Globus pallidus (tissue), 1 donor: ENCODE results near the gene DERL2.
A peak's percentile ranks its signal among the peaks of the same experiment; 100 is the strongest.

Experiments
- DNase-seq: peaks from one replicate; pipeline ENCODE4 v3.0.0-alpha.2; 2015; ENCODE audit warnings: low spot score

Gene DERL2

DNA sequence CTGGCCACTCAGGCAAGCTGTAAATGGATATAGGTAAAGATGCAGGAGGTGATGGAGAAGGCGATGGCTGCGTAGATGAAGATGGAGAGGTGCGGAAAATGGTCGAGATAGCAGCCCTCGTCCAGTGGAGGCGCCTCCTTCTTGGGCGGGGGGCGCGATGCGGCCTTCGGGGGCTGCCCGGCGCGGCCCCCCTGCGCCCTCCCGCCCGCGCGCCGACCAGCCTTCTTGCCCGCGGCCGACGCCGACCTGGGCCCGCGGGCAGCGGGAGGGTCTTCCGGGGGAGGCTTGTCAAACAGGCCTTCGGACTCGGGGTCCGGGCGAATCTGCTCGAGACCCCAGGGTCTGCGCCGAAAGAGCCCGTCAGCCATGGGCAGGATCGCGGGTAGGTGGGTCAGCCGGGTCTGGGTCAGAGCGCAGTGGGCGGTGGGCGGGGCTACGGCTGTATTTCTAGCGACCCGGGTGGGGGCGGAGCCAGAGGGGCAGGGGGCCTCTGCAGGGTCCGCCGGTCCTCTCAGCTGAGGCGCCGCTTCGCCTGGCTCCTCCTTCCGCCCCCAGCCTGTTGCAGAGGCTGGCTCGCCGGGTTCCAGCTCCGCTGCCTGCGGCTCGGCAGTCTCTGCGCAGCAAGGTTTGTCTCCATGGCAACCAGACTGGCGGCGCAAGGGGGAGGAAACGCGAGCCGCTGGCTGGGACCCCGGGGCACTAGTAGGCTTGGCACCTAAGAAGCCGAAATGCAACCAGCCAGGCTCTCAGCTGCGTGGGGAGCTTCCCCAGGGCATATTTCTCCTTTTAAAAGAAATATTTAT lies 14.8 kb upstream of the DERL2 start:
- peak; percentile 83 for DNase-seq

DNA sequence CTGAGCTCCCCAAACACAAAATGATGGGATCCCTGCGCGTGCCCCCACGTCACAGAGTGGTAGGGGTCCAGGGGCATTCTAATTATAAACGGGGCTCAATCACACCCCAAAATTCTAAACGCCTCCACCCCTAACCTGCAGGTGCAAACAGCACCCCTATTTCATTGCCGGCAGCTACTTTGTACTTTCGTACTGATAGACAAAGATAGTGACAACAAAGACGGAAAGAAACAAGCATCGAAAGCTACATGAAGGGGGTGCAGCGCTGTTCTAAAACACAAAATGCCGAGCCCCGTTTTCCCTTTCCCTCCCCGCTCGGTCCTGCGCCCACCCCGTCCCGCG lies 14.2 kb upstream of the DERL2 start:
- peak; percentile 7 for DNase-seq

DNA sequence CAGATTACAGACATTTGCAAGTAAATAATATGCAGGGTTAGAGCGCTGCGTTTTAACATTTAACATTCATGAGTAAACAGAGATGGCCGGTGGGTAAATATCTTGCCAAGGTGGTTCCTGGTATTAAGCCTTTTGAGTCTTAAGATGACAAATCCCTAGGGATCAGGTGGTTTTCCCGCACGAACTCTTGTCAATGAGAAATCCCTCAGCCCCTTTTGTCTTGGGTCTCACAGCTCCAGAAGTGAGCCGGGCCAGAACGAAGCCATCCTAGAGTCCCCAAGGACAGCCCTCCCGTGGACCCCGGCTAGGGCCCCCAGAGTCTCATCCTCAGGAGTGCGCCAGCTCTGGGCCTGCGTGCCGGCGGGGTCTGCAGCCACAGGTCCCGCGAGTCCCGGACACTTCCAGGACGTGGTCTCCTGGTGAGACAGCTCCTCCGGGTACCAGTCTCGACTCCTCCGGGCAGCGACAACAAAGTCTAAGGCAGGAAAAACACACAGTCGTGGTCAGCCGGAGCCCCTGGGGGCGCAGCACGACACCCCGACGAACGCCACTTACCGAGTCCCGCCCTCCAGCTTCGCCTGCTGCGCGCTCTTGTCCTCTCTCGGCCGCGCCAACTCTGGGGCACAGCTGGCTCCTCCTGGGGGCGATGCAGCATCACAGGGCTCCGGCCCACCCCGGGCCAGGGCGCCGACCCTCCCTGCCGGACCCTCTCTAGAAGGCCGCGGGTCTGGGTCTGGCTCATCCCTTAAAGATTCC lies 13.7 kb upstream of the DERL2 start:
- DNase-seq: peak; percentile 27

DNA sequence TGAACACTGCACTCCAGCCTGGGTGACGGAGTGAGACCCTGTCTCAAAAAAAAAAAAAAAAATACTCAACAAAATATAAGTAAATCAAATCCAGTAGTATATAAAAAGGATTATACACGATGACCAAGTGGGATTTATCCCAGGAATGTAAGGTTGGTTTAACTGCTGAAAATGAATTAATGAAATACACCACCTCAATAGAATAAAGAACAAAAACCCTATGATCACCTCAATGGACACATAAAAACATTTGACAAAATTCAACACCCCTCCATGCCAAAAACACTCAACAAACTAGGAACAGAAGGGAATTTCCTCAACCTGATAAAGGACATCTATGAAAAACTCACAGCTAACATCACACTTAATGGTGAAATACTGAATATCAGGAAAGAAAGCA lies 7.0 kb upstream of the DERL2 start:
- DNase-seq: no peak

DNA sequence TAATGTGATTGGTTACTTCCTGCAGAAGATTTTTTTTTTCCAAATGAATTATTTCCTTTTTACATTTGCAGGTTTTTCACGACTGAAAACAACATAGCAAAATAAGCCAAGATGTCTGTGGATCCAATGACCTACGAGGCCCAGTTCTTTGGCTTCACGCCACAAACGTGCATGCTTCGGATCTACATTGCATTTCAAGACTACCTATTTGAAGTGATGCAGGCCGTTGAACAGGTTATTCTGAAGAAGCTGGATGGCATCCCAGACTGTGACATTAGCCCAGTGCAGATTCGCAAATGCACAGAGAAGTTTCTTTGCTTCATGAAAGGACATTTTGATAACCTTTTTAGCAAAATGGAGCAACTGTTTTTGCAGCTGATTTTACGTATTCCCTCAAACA lies 2.8 kb upstream of the DERL2 start:
- DNase-seq: no peak

DNA sequence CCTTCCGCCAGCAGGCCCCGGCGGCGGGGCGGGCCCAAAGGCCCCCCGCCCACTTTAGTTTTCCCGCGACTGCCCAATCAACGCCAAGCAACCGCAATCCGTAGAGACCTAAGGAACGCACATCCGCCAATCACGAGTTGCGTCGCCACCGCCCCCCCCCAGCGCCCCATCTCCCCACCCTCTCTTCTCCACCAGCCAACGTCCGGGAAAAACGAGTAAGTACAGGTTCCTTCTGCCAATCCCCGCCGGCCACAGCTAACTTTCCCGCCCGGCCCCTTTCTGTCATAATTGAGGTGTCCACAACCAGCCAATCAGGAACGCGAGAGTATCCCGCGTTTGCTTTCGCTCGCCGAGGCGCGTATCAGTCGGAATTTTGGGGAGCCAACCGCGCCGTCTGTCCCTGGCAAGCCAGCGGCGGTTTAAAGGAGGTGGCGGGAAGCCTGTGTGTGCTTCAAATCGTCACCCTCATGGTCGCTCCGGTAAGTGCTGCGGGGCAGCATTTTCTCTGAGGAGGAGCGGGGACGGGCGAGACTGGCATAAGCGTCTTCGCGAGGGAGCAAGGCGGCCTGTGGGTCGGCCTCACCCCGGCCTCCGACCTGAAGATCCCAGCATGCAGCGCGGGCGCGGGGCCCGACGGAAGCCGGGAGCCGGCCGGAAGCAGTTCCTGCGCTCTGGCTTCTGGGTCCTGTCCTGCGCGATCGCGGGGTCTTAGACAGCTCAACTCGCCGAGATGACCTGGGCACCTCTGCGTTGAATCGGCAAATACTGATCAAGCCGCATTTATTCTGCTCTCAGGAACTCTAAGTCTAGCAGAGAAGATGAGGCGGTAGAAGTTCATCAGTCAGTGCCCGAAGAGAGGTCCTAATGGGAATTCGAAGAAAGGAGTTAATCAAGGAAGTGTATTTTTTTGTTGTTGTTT lies 487 bp upstream of the DERL2 start, which contains the start of gene MIS12:
Gene MIS12, plus strand, starts transcription at position 361 of the 919 bp plus-strand sequence. CDS start 2,297 bp downstream, outside the sequence.
- peak; percentile 99 for DNase-seq

DNA sequence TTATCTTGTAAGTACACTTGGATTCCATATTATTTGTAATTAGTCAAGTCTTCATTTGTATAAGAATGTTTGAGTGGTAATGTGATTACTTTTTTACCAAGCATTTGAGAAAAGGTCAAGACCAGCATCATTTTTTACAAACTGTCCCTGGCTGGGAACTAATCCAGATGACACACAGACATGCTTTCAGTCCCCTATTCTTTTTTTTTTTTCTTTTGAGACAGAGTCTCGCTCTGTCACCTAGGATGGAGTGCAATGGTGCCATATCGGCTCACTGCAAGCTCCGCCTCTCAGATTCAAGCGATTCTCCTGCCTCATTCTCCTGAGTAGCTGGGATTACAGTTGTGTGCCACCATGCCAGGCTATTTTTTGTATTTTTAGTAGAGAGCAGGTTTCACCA lies 4.5 kb downstream of the DERL2 start:
- no peak for DNase-seq

DNA sequence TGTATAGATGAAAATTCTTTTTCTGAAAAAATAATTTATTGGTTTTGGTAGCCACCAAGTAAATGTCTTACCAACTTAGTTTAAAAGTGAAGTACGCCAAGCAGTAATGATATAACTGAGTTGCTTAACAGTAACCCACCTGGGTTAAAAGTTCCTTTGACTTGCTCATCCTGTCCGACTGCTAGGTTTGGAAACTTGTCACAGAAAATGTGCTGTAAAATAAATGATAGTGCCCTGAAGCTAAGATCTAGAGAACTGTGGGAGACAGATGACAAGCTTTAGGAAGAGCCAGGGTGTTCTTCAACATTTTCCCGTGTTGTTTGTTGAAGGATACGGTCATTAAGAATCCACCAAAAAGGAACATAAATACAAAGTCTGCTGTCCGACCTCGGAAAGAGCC lies 5.0 kb downstream of the DERL2 start:
- DNase-seq: no peak

DNA sequence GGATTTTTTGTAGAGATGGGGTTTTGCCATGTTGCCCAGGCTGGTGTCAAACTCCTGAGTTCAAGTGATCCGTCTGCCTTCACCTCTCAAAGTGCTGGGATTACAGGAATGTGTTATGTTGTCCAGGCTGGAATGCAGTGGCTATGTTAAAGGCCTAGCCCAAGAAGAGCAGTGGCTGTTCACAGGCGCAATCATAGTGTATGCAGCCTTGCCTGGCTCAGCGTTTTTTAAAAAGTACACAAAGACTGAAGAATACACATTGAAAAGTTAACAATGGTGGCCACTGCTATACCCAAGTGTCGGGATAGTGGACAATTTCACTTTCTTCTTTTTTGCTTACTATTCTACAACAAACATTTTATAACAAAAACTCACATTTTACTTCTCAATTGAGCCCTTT lies 7.0 kb downstream of the DERL2 start:
- DNase-seq: no peak

DNA sequence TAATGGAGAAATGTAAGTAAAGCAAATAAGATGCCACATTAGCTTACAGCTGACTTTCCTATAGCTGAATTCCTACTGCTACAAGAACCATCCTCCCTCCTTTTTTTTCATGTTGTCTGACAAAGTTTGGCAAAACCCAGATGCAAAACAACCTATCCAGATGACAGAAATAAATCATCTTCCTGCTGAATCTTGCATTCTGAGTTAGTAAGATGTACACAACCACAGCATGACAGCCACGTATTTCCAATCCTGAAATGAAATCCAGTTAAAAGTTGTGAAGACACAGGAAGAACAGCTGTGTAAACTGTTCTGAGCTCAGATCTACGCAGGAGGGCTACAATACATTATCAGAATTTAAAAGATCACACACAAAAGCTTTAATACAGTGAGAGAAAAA lies 12.1 kb downstream of the DERL2 start:
- no peak for DNase-seq

DNA sequence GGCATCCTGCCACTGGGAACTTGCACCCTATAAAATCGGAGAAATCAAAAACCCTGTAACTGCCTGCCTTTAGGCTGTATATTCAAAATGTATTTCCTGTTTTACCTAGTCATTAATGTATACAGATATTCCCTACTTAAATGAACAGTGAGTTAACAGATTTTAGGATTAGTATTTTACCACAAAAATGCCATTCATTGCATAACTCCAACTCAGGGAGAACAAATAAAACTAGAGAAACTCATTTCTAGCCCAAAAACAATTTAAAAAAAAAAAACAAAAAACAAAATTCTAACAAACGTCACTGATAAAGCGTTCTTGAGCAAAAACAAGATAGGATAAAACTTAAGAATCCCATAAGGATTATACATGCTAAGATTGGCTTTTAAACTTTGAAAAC lies 13.5 kb downstream of the DERL2 start:
- no peak for DNase-seq

DNA sequence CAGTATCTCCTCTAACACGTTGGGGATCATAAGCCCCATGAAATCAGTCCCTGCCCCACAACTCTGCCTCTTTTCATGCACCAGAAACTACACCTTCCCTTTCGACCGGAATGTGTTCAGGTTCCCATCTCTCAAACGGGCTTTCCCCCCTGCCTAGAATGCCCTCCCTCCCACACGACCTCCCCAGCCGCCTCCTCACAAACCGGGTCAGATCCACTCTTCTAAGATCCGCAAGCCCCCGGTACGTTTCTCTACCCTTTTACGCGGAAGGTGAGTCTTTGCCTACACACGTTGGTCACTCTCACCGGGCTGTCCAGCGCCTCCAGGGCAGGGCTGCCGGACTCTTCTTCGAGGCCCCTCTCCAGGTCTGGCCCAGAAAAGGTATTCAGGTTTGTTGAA lies 17.9 kb downstream of the DERL2 start:
- DNase-seq: no peak

DNA sequence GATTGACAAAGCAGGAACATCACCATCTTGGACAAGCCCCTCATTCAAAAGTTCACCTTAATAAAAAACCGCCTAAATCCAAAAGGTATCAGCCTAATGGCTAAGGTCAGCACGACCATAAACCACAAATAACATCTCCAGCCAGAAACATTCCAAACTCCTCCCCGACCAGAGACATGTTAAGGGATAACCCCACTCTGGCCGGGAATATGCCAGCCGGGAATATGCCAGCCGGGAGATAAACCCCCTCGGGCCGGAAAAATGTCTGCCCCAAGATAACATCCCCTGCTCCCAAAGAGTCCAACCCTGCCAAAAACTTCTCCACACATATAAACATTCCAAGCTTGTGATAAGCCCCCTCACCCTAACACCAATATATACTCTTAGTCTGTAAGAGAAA lies 18.6 kb downstream of the DERL2 start:
- DNase-seq: no peak

DNA sequence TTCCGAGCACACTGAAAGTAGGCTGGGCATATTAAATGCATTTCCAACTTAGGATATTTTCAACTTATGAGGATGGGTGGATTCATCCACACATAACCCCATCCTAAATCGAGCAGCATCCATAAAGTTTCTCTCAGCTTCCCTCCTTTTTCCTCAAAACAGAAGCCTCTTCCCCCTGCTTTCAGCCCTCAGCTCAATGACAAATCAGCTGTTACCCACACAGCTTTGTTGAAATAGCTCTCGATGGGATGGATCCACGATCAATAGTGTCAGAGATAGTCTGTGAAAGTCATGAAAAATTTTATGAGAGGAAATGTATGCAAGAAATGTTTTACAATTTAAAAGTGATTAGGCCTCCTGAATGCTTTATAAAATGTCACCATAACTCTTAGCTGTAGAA lies 19.7 kb downstream of the DERL2 start:
- DNase-seq: no peak

DNA sequence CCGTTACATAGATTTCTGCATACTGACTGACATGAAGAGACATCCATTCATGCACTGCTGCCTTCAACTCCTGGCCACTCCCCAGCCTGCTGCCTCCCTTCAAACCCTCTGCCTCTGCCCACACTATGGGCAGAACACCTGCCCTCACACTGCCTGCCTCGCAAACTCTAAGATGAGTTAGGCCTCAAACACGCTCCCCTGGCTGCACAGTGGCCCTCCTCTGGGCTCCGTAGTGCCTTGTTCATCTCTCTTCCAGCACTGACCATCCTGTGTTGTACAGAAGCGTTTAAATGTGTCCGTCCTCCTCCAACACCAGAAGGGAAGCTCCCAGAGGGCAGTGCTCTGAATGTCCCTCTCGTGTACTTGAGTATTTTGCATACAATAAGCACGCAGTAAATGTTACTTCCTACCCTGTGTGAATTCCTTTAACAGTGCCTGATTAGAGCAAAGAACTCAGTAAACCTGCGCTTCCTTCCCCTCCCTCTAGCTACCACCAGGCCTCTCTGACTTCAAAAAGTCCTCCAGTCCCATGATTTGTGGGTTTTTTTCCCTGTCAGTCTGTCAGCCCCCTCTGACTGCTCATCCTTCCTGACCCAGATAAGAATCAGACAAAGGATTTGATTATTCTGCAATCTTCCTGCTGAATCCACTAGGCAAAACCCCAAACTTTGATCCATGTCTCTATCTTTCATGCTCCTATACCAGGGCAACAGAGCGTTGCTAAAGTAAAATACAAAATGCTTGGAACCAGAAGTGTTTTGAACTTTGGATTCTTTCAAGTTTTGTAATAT lies 21.1 kb downstream of the DERL2 start:
- DNase-seq: no peak

DNA sequence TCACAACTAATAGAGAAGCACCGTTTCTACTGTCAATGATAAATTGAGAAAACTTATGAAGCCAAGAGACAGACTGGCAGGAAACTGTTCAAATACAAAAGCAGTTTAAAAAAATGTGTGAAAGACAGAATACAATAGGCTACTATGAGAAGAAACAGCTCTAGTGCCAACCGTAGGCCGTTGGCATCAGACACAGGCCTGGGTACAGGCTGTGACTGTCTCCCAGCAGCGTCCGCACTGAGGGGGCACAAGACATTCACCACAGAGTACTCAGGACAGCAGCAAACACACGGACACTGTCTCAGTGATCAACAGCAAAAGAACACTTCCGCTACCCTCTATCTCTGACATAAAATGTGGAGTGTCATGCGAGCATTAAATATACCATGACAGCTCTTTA lies 39.2 kb downstream of the DERL2 start:
- peak; percentile 96 for DNase-seq

DNA sequence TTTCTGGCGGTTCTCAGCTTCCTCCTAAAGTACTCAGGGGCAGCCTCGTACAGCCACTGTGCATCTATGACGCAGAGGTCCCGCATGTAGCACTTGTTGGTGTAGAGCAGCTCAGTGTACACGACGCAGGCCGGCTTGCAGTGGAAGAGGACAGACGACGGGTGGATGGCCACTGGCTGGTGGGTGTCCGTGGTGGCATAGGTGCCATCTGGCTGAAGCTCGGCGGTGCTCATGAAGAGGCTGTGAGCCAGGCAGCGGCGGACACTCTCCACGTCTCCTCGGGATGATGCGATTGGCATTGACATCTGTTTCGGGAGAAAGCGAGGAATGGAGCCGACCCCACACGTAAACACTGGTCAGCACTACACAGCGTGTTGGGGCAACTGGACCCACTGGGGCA lies 41.8 kb downstream of the DERL2 start:
- no peak for DNase-seq

DNA sequence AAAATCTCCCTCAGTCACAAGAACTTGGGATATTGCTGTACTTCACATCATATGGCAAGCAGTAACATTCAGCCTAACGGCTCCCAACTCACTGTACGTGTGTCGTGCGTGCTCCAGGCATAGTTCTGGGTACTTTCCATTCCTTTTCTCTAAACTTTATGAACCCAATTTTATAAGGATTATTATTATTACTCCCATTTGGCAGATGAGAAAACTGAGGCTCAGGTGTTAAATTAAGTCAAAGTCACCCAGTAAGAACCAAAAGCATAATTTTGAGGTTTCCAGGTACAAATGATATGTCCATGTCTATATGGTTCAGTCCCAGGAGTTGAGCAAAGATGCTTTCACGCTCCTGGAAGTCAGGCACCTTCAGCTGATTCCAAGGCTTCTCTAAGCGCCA lies 42.2 kb downstream of the DERL2 start:
- DNase-seq: no peak

DNA sequence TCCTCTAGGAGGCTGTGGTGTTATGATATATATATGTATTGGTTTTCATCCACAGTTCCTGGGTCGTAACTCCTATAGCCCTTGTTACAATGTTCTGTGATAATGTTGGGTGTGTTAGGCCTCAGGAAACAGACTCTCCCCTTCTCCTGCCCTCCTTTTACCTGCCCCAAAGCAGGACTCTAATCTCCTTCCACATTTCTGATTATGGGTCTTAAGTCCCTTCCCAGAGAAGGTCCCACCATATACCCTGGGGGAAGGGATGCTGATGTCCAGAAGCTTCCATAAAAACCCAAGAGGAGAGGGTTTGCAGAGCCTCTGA lies 46.6 kb downstream of the DERL2 start:
- no peak for DNase-seq

DNA sequence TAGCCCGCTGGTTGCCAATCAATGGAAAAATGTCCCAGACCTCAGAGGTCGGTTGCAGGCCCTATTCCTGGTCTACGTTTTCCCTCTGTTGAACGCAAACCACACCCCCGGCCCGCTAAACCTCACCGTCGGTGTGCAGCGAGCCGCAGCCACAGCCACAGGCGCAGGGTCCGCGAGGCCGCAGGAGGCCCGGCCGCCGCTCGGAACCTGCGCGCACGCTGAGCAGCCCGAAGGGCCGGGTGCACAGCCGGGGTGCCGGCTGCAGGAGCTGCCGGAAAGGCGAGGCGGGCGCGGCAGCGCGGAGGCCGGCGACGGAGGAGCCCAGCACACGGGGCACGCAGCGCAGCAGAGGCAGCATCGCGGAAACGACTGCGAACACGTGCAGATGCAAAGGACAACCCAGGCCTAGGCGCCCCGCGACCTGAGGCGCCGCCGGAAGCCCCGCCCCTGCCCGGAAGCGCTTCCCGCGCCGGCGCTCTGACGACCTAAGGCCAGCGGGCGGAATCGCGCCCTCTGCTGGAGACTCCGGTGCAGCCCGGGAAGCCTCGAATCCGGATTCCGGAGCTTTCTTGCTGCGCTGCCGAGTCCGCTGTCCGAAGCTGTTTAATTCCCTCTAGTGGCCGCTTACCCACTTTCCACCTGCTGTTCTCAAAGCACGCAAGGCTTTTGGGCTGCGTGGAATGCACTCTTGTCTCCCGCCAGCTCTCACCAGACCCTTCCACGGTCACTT lies 47.1 kb downstream of the DERL2 start, which contains the start of gene C1QBP:
Gene C1QBP, minus strand, starts transcription at position 440 of the 730 bp plus-strand sequence. Its CDS starts 82 bp downstream, at position 358.
- peak; percentile 88 for DNase-seq

DNA sequence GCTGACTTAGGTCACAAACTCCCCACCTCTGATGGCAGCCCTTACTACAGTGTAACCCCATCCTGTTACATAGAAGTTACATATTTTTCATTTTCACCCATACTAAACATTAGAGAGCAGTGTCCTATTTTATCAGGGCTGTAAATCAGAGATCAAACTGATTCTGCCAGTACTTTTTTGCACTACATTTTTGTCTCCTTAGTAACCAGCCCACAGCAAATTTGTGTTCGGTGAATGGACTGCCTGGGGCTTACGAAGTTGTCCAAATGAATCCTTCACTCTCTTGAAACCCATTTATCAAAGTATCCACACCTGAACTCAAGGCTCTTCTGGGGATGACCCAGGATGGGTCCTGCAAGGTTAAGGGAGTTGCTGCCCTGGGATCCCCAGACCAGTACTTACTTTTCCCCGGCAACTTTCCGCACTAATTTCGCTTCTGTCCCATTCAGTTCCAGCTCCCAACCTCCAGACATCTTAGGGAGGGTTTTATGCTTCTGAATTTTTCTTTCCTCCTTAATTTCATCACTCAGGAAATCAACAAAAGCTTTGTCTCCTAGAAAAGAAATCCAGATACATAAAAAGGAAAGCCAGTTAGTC lies 48.2 kb downstream of the DERL2 start:
- DNase-seq: no peak
